ENCODE results near the gene STX10.

Gene STX10

DNA sequence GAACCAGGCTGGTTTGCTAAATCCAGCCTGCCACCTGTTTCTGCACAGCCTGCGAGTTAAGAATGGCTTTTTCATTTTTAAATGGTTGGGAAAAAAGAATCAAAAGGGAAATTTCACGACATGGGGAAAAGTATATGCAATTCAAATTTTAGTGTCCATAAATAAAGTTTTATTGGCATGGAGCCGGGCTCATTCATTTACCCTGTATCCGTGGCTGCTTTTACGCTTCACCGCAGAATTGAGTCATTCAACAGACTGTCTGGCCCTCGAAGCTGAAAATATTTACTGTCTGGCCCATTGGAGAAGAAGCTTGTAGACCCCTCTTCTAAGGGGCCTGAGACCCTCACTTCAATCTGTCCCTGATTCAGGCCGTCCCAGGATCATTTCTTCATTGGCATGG is 26.2 kb upstream of the STX10 start:
- Histone ChIP-seq H3K4me3 (ENCODE audit: low read depth, low read length) (no peak overlapping the region), H2AFZ (no peak overlapping the region), H3K9me3 (ENCODE audit: control insufficient read depth, low read length) (no peaks in the 10 kb centered on the region), H3K27me3 (ENCODE audit: control insufficient read depth, insufficient read depth, low read length) (no peaks in the 10 kb centered on the region), H3K9ac (no peak overlapping the region), H3K79me2 (no peaks in the 10 kb centered on the region), H3K36me3 (ENCODE audit: control insufficient read depth, insufficient read depth, low read length) (no peaks in the 10 kb centered on the region), H3K4me2 (ENCODE audit: low read length) (no peak overlapping the region), H3K4me1 (peaks cover 18% of the 10 kb centered on the region), H3K27ac (no peak overlapping the region)
- no peak for TF ChIP-seq CTCF (IDR thresholded peaks at IDR 0.05)

DNA sequence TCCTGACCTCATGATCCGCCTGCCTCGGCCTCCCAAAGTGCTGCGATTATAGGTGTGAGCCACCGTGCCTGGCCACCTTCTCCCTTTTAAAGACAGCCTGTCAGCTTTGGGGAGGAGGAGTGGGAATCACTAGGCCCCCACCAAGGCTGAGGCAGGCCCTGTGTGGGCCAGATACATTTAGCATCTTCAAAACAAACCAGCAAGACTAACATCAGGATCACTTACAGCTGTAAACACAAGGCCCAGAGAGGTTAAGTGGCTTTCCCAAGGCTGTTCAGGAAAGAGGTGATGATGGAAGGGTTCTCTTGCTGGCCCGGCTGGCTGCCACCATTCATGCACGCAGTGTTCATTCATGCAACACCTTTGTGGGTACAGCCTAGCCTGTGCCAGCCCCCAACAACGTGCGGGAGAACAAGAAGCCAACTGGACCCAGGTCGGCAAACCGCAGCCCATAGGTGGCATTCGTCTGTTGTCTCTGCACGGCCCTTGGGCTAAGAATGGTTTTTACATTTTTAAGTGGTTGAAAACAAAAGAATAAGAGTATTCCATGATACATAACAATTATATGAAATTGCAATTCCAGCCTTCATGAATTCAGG is 23.1 kb upstream of the STX10 start:
- Histone ChIP-seq H3K27ac (peak overlapping the region; percentile 90), H3K79me2 (no peaks in the 10 kb centered on the region), H2AFZ (peak overlapping the region; percentile 79), H3K27me3 (ENCODE audit: control insufficient read depth, insufficient read depth, low read length) (no peaks in the 10 kb centered on the region), H3K36me3 (ENCODE audit: control insufficient read depth, insufficient read depth, low read length) (no peaks in the 10 kb centered on the region), H3K9ac (no peak overlapping the region), H3K4me1 (peaks cover 15% of the 10 kb centered on the region), H3K4me3 (ENCODE audit: low read depth, low read length) (no peak overlapping the region), H3K9me3 (ENCODE audit: control insufficient read depth, low read length) (no peaks in the 10 kb centered on the region), H3K4me2 (ENCODE audit: low read length) (no peak overlapping the region)
- TF ChIP-seq CTCF (IDR thresholded peaks at IDR 0.05), result no peak

- Histone ChIP-seq H3K27me3 (ENCODE audit: control insufficient read depth, insufficient read depth, low read length) (no peaks in the 10 kb centered on the region), H3K4me1 (peaks cover 16% of the 10 kb centered on the region), H3K79me2 (no peaks in the 10 kb centered on the region), H3K9me3 (ENCODE audit: control insufficient read depth, low read length) (no peaks in the 10 kb centered on the region), H3K4me2 (ENCODE audit: low read length) (peak overlapping the region; percentile 45), H2AFZ (peak overlapping the region; percentile 79), H3K27ac (peak overlapping the region; percentile 90), H3K9ac (no peak overlapping the region), H3K4me3 (ENCODE audit: low read depth, low read length) (peak overlapping the region; percentile 9), H3K36me3 (ENCODE audit: control insufficient read depth, insufficient read depth, low read length) (no peaks in the 10 kb centered on the region)
- no peak for TF ChIP-seq CTCF (IDR thresholded peaks at IDR 0.05)
Measured at GRCh38 chr19:13172346-13173138, 22.4 kb upstream of the STX10 start.

GRCh38 chr19:13171146-13171545 is 21.0 kb upstream of the STX10 start:
- H3K27ac ChIP-seq, result no peak overlapping the region

More at GRCh38 chr19:13171146-13171545, 21.0 kb upstream of the STX10 start:
- Histone ChIP-seq H3K27me3 (ENCODE audit: control insufficient read depth, insufficient read depth, low read length) (no peaks in the 10 kb centered on the region), H2AFZ (no peak overlapping the region), H3K4me2 (ENCODE audit: low read length) (no peak overlapping the region), H3K9me3 (ENCODE audit: control insufficient read depth, low read length) (no peaks in the 10 kb centered on the region), H3K36me3 (ENCODE audit: control insufficient read depth, insufficient read depth, low read length) (no peaks in the 10 kb centered on the region), H3K79me2 (no peaks in the 10 kb centered on the region), H3K9ac (no peak overlapping the region), H3K4me1 (peaks cover 26% of the 10 kb centered on the region), H3K4me3 (ENCODE audit: low read depth, low read length) (no peak overlapping the region)
- TF ChIP-seq CTCF (IDR thresholded peaks at IDR 0.05), result no peak
